ENCODE results near the gene TPM4.

DNA sequence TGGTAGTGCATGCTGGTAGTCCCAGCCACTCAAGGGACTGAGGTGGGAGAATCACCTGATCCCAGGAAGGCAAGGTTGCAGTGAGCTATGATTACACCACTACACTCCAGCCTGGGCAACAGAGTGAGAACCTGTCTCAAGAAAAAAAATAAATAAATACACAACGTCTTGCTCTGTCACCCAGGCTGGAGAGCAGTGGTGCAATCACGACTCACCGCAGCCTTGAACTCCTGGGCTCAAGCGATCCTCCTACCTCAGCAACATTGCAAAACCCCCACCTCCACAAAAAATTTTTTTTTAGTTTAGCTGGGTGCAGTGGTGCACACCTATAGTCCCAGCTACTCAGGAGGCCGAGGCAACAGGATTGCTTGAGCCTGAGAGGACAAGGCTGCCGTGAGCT is 8.8 kb downstream of the TPM4 start:
- TF ChIP-seq, protein P1, sequence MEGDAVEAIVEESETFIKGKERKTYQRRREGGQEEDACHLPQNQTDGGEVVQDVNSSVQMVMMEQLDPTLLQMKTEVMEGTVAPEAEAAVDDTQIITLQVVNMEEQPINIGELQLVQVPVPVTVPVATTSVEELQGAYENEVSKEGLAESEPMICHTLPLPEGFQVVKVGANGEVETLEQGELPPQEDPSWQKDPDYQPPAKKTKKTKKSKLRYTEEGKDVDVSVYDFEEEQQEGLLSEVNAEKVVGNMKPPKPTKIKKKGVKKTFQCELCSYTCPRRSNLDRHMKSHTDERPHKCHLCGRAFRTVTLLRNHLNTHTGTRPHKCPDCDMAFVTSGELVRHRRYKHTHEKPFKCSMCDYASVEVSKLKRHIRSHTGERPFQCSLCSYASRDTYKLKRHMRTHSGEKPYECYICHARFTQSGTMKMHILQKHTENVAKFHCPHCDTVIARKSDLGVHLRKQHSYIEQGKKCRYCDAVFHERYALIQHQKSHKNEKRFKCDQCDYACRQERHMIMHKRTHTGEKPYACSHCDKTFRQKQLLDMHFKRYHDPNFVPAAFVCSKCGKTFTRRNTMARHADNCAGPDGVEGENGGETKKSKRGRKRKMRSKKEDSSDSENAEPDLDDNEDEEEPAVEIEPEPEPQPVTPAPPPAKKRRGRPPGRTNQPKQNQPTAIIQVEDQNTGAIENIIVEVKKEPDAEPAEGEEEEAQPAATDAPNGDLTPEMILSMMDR (IDR thresholded peaks at IDR 0.05; ENCODE audit: poor library complexity, severe bottlenecking): no peak
- TF ChIP-seq EP300 (conservative IDR thresholded peaks at IDR 0.05; ENCODE audit: poor library complexity, severe bottlenecking): no peak
- TF ChIP-seq POLR2AphosphoS5 (IDR thresholded peaks at IDR 0.05): no peak
- no peak for TF ChIP-seq EZH2 (IDR thresholded peaks at IDR 0.05; ENCODE audit: borderline replicate concordance, insufficient read depth, low read length, poor library complexity, severe bottlenecking)
- no peak for TF ChIP-seq TAF1 (IDR thresholded peaks at IDR 0.05; ENCODE audit: low read depth)
